ENCODE results near the gene ZNF462.

DNA sequence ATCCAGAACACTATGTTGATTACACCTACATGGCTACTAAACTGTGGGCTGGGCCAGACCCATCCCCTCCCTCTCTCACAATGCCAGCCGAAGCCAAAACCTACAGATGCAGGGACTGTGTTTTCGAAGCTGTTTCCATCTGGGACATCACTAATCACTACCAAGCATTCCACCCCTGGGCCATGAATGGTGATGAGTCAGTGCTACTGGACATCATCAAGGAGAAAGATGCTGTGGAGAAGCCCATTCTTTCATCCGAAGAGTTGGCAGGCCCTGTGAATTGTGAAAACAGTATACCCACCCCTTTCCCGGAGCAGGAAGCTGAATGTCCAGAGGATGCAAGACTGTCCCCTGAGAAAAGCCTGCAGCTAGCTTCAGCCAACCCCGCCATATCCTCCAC lies 65.0 kb downstream of the ZNF462 start:
- TF ChIP-seq, protein P1, sequence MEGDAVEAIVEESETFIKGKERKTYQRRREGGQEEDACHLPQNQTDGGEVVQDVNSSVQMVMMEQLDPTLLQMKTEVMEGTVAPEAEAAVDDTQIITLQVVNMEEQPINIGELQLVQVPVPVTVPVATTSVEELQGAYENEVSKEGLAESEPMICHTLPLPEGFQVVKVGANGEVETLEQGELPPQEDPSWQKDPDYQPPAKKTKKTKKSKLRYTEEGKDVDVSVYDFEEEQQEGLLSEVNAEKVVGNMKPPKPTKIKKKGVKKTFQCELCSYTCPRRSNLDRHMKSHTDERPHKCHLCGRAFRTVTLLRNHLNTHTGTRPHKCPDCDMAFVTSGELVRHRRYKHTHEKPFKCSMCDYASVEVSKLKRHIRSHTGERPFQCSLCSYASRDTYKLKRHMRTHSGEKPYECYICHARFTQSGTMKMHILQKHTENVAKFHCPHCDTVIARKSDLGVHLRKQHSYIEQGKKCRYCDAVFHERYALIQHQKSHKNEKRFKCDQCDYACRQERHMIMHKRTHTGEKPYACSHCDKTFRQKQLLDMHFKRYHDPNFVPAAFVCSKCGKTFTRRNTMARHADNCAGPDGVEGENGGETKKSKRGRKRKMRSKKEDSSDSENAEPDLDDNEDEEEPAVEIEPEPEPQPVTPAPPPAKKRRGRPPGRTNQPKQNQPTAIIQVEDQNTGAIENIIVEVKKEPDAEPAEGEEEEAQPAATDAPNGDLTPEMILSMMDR (IDR thresholded peaks at IDR 0.05): no peak
- TF ChIP-seq POLR2A (IDR thresholded peaks at IDR 0.05): no peak
